Parathyroid adenoma (tissue), 2 donors: Measurements from ENCODE around the gene SDCBP2.

Experiments
- H2AFZ ChIP-seq: fragments of 300-600 bp; sonication (generic); one replicate; pipeline ENCODE4 v1.7.0; 2017; ENCODE audit warnings: antibody characterized with exemption, mild to moderate bottlenecking
- H3K27ac ChIP-seq: fragments of 300-600 bp; sonication (generic); one replicate; pipeline ENCODE4 v1.7.0; 2017
- H3K27me3 ChIP-seq: fragments of 300-600 bp; sonication (generic); one replicate; pipeline ENCODE4 v1.7.0; 2017; ENCODE audit warnings: low read length; ENCODE audit not compliant: control insufficient read depth, insufficient read depth
- H3K36me3 ChIP-seq: fragments of 300-600 bp; sonication (generic); one replicate; pipeline ENCODE4 v1.7.0; 2017; ENCODE audit warnings: low read length; ENCODE audit not compliant: control insufficient read depth, insufficient read depth
- H3K4me1 ChIP-seq: fragments of 300-600 bp; sonication (generic); one replicate; pipeline ENCODE4 v1.7.0; 2017; ENCODE audit warnings: control low read depth
- H3K4me2 ChIP-seq: fragments of 300-600 bp; sonication (generic); one replicate; pipeline ENCODE4 v1.7.0; 2017; ENCODE audit warnings: low read length
- H3K4me3 ChIP-seq: fragments of 300-600 bp; sonication (generic); one replicate; pipeline ENCODE4 v1.7.0; 2017; ENCODE audit warnings: low read depth, low read length
- H3K79me2 ChIP-seq: fragments of 300-600 bp; sonication (generic); one replicate; pipeline ENCODE4 v1.7.0; 2017; ENCODE audit warnings: control low read depth
- H3K9ac ChIP-seq: fragments of 300-600 bp; sonication (generic); one replicate; pipeline ENCODE4 v1.7.0; 2017; ENCODE audit warnings: mild to moderate bottlenecking
- H3K9me3 ChIP-seq: fragments of 300-600 bp; sonication (generic); one replicate; pipeline ENCODE4 v1.7.0; 2017; ENCODE audit warnings: low read length; ENCODE audit not compliant: control insufficient read depth
- TF ChIP-seq, protein P1 (sequence below): fragments of 300-600 bp; sonication (generic); IDR thresholded peaks from one replicate; pipeline ENCODE4 v1.7.0; 2017; ENCODE audit warnings: antibody characterized with exemption, mild to moderate bottlenecking
- donor health status: primary hyperparathyroidism.

Gene SDCBP2

DNA sequence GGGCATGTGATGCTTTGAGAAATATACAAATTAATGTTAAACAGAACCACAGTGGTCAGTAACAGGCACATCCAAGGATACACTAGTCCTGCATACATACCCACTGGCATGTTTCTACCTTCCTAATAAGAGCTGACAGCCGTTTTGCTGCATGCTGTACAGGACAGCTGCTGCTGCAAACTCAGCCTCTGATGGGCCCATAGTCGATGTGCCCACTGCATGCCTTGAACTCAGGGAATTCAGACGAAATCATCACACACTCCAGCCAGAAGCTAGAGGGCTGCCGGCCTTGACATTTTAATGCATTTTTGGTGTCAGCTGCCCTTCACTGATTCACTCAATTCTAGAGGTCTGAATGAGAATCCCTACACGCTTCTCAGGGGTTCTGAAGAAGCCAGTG, 34.6 kb upstream of the SDCBP2 start:
- H3K9me3 ChIP-seq = no peaks in the 10 kb centered on the region
- no peak overlapping the region for H3K4me3 ChIP-seq
- peaks cover 9% of the 10 kb centered on the region for H3K79me2 ChIP-seq
- H3K4me2 ChIP-seq = no peak overlapping the region
- H2AFZ ChIP-seq = no peak overlapping the region
- H3K36me3 ChIP-seq = no peaks in the 10 kb centered on the region
- H3K4me1 ChIP-seq = peaks cover 2% of the 10 kb centered on the region
- H3K9ac ChIP-seq = no peak overlapping the region
- TF ChIP-seq, protein P1, sequence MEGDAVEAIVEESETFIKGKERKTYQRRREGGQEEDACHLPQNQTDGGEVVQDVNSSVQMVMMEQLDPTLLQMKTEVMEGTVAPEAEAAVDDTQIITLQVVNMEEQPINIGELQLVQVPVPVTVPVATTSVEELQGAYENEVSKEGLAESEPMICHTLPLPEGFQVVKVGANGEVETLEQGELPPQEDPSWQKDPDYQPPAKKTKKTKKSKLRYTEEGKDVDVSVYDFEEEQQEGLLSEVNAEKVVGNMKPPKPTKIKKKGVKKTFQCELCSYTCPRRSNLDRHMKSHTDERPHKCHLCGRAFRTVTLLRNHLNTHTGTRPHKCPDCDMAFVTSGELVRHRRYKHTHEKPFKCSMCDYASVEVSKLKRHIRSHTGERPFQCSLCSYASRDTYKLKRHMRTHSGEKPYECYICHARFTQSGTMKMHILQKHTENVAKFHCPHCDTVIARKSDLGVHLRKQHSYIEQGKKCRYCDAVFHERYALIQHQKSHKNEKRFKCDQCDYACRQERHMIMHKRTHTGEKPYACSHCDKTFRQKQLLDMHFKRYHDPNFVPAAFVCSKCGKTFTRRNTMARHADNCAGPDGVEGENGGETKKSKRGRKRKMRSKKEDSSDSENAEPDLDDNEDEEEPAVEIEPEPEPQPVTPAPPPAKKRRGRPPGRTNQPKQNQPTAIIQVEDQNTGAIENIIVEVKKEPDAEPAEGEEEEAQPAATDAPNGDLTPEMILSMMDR = no peak
- H3K27me3 ChIP-seq = no peaks in the 10 kb centered on the region
- no peak overlapping the region for H3K27ac ChIP-seq

DNA sequence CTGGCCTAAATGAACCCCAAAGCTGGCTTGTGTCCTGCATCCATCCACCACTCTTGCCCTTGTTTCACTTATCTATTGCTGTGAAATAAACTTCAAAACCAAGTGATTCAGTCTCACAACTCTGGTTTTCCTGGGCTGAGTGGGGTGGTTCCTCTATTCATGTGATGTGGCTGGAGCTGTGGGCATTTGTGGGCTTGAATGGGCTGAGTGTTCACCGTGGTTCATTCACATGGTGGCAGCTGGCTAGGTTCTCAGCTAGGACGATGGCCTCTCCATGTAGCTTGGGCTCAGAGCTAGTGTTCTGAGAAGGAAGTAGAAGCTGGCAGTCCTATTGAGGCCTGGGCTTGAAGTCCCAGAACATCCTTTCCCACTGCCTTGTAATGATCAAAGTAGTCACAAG, 33.5 kb upstream of the SDCBP2 start:
- Histone ChIP-seq H2AFZ (no peak overlapping the region), H3K27me3 (no peaks in the 10 kb centered on the region), H3K9me3 (no peaks in the 10 kb centered on the region), H3K4me3 (no peak overlapping the region), H3K27ac (no peak overlapping the region), H3K79me2 (peaks cover 15% of the 10 kb centered on the region), H3K36me3 (no peaks in the 10 kb centered on the region), H3K9ac (no peak overlapping the region), H3K4me1 (peaks cover 2% of the 10 kb centered on the region), H3K4me2 (no peak overlapping the region)
- TF ChIP-seq, protein P1 = no peak

DNA sequence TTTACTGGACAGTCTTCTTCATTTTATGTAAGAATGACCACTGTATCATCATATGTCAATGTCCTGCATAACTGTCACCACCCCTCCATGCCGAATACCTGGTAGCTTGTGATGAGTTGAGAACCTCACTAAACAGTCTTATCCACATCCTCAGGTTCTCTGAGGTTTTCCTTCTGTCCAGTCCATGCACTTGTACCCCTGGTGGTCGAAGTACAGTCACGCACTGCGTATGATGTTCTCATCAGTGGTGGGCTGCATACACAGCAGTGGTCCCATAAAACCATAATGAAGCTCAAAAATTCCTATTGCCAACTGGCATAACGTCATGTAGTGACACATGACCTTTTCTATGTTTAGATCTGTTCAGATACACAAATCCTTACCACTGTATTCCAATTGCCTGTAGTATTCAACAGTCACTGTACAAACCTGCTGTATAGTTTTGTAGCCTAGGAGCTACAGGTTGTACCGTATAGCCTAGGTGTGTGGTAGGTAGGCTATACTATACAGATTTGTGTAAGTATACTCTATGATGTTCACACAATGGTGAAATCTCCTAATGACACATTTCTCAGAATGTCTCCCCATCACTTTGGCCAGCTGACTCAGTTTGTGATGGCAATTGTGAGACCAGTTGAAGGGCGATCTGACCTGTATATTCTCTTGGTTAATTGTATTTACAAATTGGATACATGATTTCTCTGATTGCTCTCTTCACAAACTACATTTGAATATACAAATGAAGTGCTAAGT, 31.3 kb upstream of the SDCBP2 start:
- Histone ChIP-seq H3K4me2 (no peak overlapping the region), H3K79me2 (peaks cover 16% of the 10 kb centered on the region), H2AFZ (no peak overlapping the region), H3K9me3 (no peaks in the 10 kb centered on the region), H3K9ac (no peak overlapping the region), H3K27ac (no peak overlapping the region), H3K27me3 (no peaks in the 10 kb centered on the region), H3K4me3 (no peak overlapping the region), H3K36me3 (no peaks in the 10 kb centered on the region), H3K4me1 (peaks cover 2% of the 10 kb centered on the region)
- TF ChIP-seq, protein P1 = no peak

DNA sequence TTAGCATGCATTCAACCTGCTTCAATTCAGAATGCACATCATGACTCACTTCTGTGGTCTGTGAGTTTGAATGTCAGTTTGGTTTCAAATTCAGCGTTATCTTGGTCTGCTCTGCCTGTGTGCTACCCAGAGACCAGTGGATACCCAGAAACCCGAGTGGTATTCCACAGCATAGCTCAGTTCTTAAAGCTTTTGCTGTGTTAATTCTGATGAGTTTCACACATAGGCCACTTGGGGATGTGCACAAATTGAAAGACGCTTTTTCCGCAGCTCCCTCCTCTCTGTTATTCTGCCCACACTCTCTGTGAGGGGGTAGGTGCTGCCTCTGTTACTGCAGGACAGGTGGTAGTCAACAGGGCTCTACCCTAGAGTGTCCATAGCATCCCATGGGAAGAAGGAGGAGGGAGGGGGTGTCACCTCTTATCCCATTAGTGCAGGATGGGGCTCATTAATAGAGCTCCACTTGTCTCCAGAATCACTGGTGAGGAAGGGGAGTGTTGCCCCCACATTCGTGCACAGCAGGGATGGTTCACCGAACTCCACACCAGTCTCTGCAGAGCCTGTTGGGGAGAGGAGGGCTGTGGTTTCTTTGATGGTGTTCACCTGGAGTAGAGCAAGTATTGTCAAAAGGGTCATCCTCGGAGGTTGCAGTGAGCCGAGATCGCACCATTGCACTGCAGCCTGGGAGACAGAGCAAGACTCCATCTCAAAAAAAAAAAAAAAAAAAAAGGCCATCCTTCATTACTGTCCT, 29.2 kb upstream of the SDCBP2 start:
- H3K4me1 ChIP-seq = no peaks in the 10 kb centered on the region
- H3K9me3 ChIP-seq = no peaks in the 10 kb centered on the region
- no peaks in the 10 kb centered on the region for H3K36me3 ChIP-seq
- peaks cover 30% of the 10 kb centered on the region for H3K79me2 ChIP-seq
- H3K27ac ChIP-seq = no peak overlapping the region
- no peaks in the 10 kb centered on the region for H3K27me3 ChIP-seq
- H2AFZ ChIP-seq = no peak overlapping the region
- H3K4me3 ChIP-seq = no peak overlapping the region
- H3K9ac ChIP-seq = no peak overlapping the region
- TF ChIP-seq, protein P1 = no peak
- H3K4me2 ChIP-seq = no peak overlapping the region
